Right atrium auricular region (tissue), 2 donors: ENCODE data around the gene C18orf32. TPM values are rescaled to one million over a fixed set of nuclear protein-coding genes. Genes with fewer than 3 reads are reported as not detected.

Experiments used
- DNase-seq: peaks from one replicate; pipeline ENCODE4 v3.0.0-alpha.2; 2019; ENCODE audit warnings: low spot score
- H3K27ac ChIP-seq, 2 donors: fragments of 200-600 bp; sonication (generic); 1 replicate in 1 of 2; 2 replicates in 1 of 2; pipeline ENCODE4 v1.5.1; 2016 to 2019
- H3K27me3 ChIP-seq, 2 donors: fragments of 200-600 bp; sonication (generic); one replicate each; pipeline versions ENCODE4 v1.5.1 to v1.6.0; 2017 to 2019
- H3K36me3 ChIP-seq: fragments of 200-600 bp; sonication (generic); one replicate; pipeline ENCODE4 v1.5.1; 2016
- H3K4me1 ChIP-seq, 2 donors: fragments of 200-600 bp; sonication (generic); one replicate each; pipeline versions ENCODE4 v1.5.1 to v1.6.0; 2017 to 2019
- H3K4me3 ChIP-seq, 2 donors: fragments of 200-600 bp; sonication (generic); 1 replicate in 1 of 2; 2 replicates in 1 of 2; pipeline ENCODE4 v1.5.1; 2017 to 2019; ENCODE audit warnings: mild to moderate bottlenecking in 1 of 2, moderate library complexity in 1 of 2
- H3K9me3 ChIP-seq, 2 donors: fragments of 200-600 bp; sonication (generic); one replicate each; pipeline ENCODE4 v1.5.1; 2019
- total RNA-seq, 2 donors: library from RNA; depleted of rRNA; stranded (reverse); fragments of >200 nt; gene quantifications; one replicate each; pipeline ENCODE4 v1.1.0, GENCODE V29; 2016
- TF ChIP-seq, protein P1 (sequence below), 2 donors: fragments of 200-600 bp; sonication (generic); IDR thresholded peaks; one replicate each; pipeline ENCODE4 v1.5.1; 2019; ENCODE audit warnings: antibody characterized with exemption in 2 of 2

The C18orf32 gene
- 10 to 100 TPM; 36.0 to 59.9 TPM for total RNA-seq

DNA sequence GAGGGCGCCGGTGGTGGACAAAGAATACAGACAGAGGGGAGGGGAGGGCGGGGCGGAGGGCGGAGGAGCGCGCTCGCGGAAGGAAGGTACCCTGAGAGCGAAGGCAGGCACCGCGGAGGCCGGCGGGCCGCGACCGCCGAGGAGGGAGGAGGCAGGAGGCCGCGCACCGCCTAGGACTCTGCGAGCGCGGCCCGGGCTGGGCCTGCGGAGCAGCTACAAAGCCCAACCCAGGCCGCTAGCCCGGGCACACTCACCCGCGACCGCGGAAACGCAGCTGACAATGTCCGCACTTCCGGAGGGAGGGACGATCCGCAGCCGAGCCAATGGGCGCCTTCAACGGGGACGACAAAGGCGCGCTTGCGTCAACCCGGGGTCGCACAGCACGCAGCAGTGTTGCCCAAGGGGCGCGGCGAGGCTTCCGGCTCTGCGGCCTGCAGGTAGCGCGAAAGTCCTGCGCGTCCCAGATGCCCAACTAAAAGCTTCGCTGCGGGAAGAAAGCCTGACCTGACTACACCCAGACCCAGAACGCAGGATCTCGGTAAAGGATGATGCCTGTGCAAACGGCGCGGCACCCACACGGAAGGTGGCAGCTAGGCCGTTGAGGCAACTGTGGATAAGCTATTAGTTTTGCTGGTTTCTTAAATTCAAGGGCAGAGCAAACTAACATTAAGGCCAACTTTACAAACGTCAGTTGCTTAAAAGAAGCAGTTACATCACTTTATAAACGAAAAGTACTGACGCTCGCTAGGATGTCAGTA is at the start of gene C18orf32:
Gene C18orf32 (minus strand): TSS at position 282 of the 758 bp plus-strand sequence. CDS start 3,486 bp downstream, outside the sequence.
- H3K27me3 ChIP-seq, result no peaks in the 10 kb centered on the region
- peak within 1 kb of the TSS; percentile 94 to 99 for H3K27ac ChIP-seq
- H3K4me1 ChIP-seq, result peaks cover 0 to 39% of the 10 kb centered on the region in 2 donors
- no peaks in the 10 kb centered on the region for H3K9me3 ChIP-seq
- peaks cover 53% of the 10 kb centered on the region for H3K36me3 ChIP-seq
- peak within 1 kb of the TSS; percentile 89 to 91 for H3K4me3 ChIP-seq
- TF ChIP-seq, protein P1, sequence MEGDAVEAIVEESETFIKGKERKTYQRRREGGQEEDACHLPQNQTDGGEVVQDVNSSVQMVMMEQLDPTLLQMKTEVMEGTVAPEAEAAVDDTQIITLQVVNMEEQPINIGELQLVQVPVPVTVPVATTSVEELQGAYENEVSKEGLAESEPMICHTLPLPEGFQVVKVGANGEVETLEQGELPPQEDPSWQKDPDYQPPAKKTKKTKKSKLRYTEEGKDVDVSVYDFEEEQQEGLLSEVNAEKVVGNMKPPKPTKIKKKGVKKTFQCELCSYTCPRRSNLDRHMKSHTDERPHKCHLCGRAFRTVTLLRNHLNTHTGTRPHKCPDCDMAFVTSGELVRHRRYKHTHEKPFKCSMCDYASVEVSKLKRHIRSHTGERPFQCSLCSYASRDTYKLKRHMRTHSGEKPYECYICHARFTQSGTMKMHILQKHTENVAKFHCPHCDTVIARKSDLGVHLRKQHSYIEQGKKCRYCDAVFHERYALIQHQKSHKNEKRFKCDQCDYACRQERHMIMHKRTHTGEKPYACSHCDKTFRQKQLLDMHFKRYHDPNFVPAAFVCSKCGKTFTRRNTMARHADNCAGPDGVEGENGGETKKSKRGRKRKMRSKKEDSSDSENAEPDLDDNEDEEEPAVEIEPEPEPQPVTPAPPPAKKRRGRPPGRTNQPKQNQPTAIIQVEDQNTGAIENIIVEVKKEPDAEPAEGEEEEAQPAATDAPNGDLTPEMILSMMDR (IDR thresholded peaks at IDR 0.05), result no peak
- DNase-seq, result peak; percentile 97

DNA sequence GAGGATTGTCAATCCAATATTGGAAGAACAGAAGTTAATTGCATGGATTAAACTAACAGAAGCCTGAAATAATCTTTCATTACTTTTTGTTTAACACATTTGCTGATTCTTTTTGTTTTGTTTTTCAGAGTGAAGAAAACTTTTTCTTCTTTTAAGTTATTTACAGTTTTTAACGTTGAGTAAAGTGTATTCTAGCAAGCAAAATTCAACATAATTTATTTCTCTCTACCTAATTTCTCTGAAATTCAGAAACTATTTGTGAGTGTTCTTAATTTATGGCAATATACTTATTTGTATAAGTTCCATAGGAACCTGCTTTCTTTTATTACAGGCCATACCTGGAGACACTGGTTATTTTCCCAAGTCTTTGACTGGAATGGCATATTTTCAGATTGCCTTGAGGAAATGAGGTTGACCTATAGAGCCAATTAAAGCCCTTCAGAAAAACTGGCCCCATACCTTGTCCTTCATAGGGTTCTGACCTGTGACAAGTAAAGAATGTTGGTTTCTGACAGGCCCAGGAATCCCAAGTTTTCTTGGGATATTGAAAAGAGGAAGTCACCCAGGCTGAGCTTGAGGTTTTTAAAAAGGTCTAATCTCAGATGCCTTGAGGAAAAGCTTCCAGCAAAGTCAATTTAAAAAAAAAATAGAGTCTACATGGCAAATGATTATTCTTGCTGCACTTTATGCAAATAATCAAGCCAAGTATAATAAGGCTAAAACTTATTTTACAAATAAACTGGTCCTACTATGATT is 48.0 kb upstream of the C18orf32 start:
- Histone ChIP-seq H3K4me1 (no peaks in the 10 kb centered on the region), H3K9me3 (no peaks in the 10 kb centered on the region), H3K27me3 (no peaks in the 10 kb centered on the region), H3K36me3 (no peaks in the 10 kb centered on the region), H3K4me3 (no peak overlapping the region), H3K27ac (no peak overlapping the region)
- DNase-seq, result no peak
- TF ChIP-seq, protein P1 (IDR thresholded peaks at IDR 0.05), result no peak

DNA sequence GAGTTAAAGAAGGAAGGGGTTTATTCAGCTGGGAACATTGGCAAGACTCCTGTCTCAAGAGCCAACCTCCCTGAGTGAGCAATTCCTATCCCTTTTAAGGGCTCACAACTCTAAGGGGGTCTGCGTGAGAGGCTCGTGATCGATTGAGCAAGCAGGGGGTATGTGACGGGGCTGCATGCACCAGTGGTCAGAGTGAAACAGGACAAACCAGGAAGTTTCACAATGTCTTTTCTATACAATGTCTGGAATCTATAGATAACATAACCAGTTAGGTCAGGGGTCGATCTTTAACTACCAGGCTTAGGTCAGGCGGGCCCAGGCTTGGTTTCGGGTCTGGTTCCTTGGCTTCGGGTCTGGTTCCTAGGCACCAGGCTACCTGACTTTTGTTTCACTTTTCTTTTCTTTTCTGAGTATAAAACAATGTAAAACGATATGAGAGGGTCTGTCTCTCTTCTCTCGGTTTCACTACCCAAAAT is 44.7 kb upstream of the C18orf32 start:
- no peaks in the 10 kb centered on the region for H3K4me1 ChIP-seq
- H3K36me3 ChIP-seq, result no peaks in the 10 kb centered on the region
- TF ChIP-seq, protein P1 (IDR thresholded peaks at IDR 0.05), result no peak
- no peaks in the 10 kb centered on the region for H3K9me3 ChIP-seq
- no peak overlapping the region for H3K27ac ChIP-seq
- H3K4me3 ChIP-seq, result no peak overlapping the region
- DNase-seq, result no peak
- H3K27me3 ChIP-seq, result no peaks in the 10 kb centered on the region

DNA sequence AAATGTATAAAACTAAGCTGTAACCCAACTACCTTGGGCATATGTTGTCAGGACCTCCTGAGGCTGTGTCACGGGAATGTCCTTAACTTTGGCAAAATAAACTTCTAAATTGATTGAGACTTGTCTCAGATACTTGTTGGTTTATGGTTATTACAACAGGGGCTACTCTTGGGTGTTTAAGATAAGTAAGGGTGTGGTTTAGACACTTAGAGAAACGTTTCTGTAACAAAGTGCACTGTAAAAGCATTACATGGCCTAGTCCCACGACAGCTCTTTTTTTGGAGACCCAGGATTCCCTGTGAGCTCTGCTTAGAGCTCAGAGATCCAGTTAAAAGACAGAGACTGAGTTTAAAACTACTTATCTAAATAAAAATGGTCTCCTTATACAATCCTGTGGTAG is 42.6 kb upstream of the C18orf32 start:
- Histone ChIP-seq H3K27ac (no peak overlapping the region), H3K27me3 (no peaks in the 10 kb centered on the region), H3K36me3 (no peaks in the 10 kb centered on the region), H3K4me3 (no peak overlapping the region), H3K4me1 (no peaks in the 10 kb centered on the region), H3K9me3 (no peaks in the 10 kb centered on the region)
- TF ChIP-seq, protein P1 (IDR thresholded peaks at IDR 0.05), result no peak
- DNase-seq, result no peak

DNA sequence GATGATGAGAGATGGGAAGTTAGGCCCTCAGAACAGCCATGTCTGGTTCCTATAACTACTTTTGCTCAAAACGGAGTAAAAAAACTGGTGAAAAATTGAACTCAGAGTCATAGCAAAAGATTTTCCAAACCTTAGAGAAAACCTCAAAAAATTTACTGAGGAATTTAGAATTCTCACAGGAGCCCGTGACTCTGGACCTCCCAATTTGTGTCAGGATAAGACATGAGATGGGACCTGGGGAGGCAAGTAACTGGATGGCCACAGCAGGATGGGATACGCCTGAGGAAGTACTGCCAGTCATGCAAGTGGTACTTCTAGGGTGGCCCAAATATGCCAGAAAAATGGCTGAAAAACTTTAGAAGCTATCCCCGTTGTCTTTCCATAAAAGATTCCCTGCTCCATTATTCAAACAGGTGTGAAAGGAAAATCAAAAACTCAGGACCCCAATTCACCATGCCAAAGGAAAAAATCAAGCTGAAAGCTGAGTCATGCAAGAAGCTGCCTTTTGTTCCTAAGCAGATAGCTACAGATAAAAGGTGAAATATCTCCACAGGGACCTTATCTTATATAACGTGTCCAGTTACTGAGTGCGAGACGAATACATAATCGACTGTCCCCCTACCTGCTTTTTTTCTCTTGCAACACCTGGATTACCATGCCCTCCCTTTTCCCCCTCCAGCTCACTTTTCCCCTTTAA is 40.7 kb upstream of the C18orf32 start:
- H3K9me3 ChIP-seq, result no peaks in the 10 kb centered on the region
- H3K27ac ChIP-seq, result no peak overlapping the region
- no peaks in the 10 kb centered on the region for H3K27me3 ChIP-seq
- H3K36me3 ChIP-seq, result no peaks in the 10 kb centered on the region
- no peak overlapping the region for H3K4me3 ChIP-seq
- no peaks in the 10 kb centered on the region for H3K4me1 ChIP-seq
- no peak for DNase-seq
- TF ChIP-seq, protein P1 (IDR thresholded peaks at IDR 0.05), result no peak
